Measurements from ENCODE around the gene RGS12. TPM values are rescaled to one million over a fixed set of nuclear protein-coding genes. Genes with fewer than 3 reads are reported as not detected.

The RGS12 gene
- total and polyA plus RNA-seq, 2 of the 13 experiments (the other 11 are each of a cell fraction or from before 2014, with no cell fraction given), result 21.0 to 27.7 TPM

DNA sequence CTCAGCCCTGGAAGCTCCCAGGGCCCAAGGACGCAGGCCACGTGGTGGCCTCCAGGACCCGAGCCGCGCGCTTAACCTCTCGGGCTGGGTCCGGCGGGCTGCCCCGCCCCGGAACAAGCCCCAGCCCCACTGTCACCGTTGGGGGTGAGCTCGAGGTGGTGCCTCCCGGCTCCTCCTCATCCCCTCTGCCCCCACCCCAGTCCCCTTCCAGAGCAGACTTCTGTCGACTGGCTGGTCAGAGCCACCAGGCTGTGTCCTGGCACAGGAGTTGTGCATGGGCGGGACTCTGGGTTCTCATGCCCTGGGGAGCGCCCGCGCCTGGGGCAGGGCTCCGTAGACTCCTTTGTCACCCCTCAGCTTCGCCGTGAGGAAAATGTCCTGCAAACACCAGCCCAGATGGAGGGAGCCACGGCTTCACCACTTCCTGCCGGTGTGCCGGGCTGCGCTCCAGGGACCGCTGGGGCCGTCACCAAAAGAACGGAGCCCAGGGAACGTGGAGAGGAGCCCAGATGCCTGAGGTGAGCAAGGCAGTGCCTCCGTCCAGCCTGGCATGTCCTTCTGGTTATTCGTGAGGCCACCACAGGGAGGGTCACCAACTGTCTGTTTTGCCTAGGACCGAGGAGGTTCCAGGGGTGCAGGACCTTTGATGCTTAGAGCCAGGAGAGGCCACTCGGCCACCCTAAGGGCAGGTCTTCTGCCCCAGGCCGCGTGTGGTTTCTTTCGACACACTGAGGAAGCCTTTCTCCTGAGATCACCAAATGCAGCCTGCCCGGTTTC lies 7.1 kb upstream of the RGS12 start (continued):
- TF ChIP-seq ZNF770 (CRISPR knock-in tag; IDR thresholded peaks at IDR 0.05), result no peak
- TF ChIP-seq PRPF4 (IDR thresholded peaks at IDR 0.05; ENCODE audit: low read depth, low read length, poor library complexity, severe bottlenecking), result no peak
- no peak for TF ChIP-seq ATM (IDR thresholded peaks at IDR 0.05; ENCODE audit: borderline replicate concordance)
- TF ChIP-seq ZXDC (CRISPR knock-in tag; IDR thresholded peaks at IDR 0.05), result no peak
- 0 out of 2 replicates have a peak, but pooled peaks have one; percentile 33 for TF ChIP-seq SATB2 (CRISPR knock-in tag; IDR thresholded peaks at IDR 0.05)
- no peak for TF ChIP-seq ZNF136 (CRISPR knock-in tag; IDR thresholded peaks at IDR 0.05; ENCODE audit: low read depth)
- no peak for TF ChIP-seq ZSCAN12 (CRISPR knock-in tag; IDR thresholded peaks at IDR 0.05)
- TF ChIP-seq MLXIP (CRISPR knock-in tag; IDR thresholded peaks at IDR 0.05; ENCODE audit: borderline replicate concordance), result no peak
- TF ChIP-seq, protein P1, sequence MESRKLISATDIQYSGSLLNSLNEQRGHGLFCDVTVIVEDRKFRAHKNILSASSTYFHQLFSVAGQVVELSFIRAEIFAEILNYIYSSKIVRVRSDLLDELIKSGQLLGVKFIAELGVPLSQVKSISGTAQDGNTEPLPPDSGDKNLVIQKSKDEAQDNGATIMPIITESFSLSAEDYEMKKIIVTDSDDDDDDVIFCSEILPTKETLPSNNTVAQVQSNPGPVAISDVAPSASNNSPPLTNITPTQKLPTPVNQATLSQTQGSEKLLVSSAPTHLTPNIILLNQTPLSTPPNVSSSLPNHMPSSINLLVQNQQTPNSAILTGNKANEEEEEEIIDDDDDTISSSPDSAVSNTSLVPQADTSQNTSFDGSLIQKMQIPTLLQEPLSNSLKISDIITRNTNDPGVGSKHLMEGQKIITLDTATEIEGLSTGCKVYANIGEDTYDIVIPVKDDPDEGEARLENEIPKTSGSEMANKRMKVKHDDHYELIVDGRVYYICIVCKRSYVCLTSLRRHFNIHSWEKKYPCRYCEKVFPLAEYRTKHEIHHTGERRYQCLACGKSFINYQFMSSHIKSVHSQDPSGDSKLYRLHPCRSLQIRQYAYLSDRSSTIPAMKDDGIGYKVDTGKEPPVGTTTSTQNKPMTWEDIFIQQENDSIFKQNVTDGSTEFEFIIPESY (CRISPR knock-in tag; IDR thresholded peaks at IDR 0.05), result no peak
- TF ChIP-seq SPEN (CRISPR knock-in tag; IDR thresholded peaks at IDR 0.05; ENCODE audit: low read depth), result peak; percentile 54
- TF ChIP-seq ZNF747 (CRISPR knock-in tag; IDR thresholded peaks at IDR 0.05; ENCODE audit: borderline replicate concordance), result peak; percentile 67; the same call in 1 of the 2 replicates
- TF ChIP-seq PAF1 (CRISPR knock-in tag; IDR thresholded peaks at IDR 0.05), result no peak
- TF ChIP-seq EP300 (IDR thresholded peaks at IDR 0.05; ENCODE audit: low read depth in 2 of 2, low read length in 2 of 2), result no peak
- no peak for TF ChIP-seq EP300 (CRISPR knock-in tag; IDR thresholded peaks at IDR 0.05; ENCODE audit: borderline replicate concordance)
- TF ChIP-seq RBFOX2 (IDR thresholded peaks at IDR 0.05; ENCODE audit: low read depth, low read length), result peak; percentile 66
- TF ChIP-seq THRA (CRISPR knock-in tag; IDR thresholded peaks at IDR 0.05; ENCODE audit: borderline replicate concordance), result peak; percentile 59
- TF ChIP-seq ONECUT2 (CRISPR knock-in tag; IDR thresholded peaks at IDR 0.05), result no peak

Measured in HepG2 (cell line).